ENCODE measurements around the gene RNF115. TPM values are rescaled to one million over a fixed set of nuclear protein-coding genes. Genes with fewer than 3 reads are reported as not detected.

RNF115 gene
- total and polyA plus RNA-seq, 4 donors = 3.2 to 10.0 (median 7.6) TPM

DNA sequence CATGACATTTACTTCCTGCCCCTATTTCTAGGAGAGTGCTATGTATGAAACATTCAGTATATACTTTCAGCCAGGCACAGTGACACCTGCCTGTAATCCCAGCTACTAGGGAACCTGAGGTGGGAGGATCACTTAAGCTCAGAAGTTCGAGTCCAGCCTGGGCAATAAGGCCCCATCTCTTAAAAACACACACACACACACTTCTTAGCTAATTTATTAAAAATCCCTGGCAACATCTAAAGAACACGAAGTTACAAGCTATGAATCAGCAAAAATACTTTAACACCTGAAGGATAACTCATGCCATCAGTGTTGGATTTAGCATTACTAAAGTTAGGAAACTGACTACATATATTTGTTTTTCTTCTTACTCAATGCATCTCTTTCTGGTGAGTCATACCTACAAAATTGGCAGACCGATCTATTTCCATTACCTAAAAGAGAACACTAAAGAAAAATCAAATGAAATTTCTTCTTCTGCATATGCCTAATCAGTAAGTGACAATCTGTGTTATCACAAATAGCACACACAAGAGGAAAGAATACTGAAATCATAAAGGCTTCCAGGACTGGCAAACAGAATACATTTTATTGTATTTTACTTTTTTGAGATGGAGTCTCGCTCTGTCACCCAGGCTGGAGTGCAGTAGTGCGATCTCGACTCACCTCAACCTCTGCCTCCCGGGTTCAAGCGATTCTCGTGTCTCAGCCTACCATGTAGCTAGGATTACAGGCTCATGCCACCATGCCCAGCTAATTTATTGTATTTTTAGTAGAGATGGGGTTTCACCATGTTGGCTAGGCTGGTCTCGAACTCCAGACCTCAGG lies 41.4 kb downstream of the RNF115 start:
- Histone ChIP-seq H3K36me3 (ENCODE audit: control insufficient read depth in 4 of 4, insufficient read depth in 3 of 4, low read depth in 1 of 4, low read length in 3 of 4) (peaks cover 0 to 2% (median 0%) of the 10 kb centered on the region in 4 donors), H3K4me1 (ENCODE audit: control insufficient read depth in 4 of 4, insufficient read depth in 4 of 4, low read length in 3 of 4) (peaks cover 0 to 8% (median 1%) of the 10 kb centered on the region in 4 donors), H3K27ac (ENCODE audit: low read depth in 1 of 2, low read length in 2 of 2) (peak overlapping the region; percentile 32 to 46), H3K9me3 (ENCODE audit: control insufficient read depth in 4 of 4, low read length in 3 of 4) (no peaks in the 10 kb centered on the region), H3K9ac (ENCODE audit: low read depth in 1 of 2, low read length in 2 of 2) (no peak overlapping the region), H3K27me3 (ENCODE audit: control insufficient read depth in 4 of 4, insufficient read depth in 4 of 4, low read length in 3 of 4) (no peaks in the 10 kb centered on the region), H3K4me3 (ENCODE audit: low read depth in 1 of 3, low read length in 3 of 3) (no peak overlapping the region)
- peak; percentile 16 for TF ChIP-seq HNF4G (IDR thresholded peaks at IDR 0.05)
- peak; percentile 15 for TF ChIP-seq YY1 (IDR thresholded peaks at IDR 0.05)
- TF ChIP-seq NR2F2 (IDR thresholded peaks at IDR 0.05) = no peak
- no peak for TF ChIP-seq FOXA2 (IDR thresholded peaks at IDR 0.05)
- peak in 1 of 2 donors; percentile 60 for TF ChIP-seq EGR1 (IDR thresholded peaks at IDR 0.05; ENCODE audit: low read depth in 2 of 2)
- TF ChIP-seq, protein P1, sequence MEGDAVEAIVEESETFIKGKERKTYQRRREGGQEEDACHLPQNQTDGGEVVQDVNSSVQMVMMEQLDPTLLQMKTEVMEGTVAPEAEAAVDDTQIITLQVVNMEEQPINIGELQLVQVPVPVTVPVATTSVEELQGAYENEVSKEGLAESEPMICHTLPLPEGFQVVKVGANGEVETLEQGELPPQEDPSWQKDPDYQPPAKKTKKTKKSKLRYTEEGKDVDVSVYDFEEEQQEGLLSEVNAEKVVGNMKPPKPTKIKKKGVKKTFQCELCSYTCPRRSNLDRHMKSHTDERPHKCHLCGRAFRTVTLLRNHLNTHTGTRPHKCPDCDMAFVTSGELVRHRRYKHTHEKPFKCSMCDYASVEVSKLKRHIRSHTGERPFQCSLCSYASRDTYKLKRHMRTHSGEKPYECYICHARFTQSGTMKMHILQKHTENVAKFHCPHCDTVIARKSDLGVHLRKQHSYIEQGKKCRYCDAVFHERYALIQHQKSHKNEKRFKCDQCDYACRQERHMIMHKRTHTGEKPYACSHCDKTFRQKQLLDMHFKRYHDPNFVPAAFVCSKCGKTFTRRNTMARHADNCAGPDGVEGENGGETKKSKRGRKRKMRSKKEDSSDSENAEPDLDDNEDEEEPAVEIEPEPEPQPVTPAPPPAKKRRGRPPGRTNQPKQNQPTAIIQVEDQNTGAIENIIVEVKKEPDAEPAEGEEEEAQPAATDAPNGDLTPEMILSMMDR (IDR thresholded peaks at IDR 0.05; ENCODE audit: low read depth, low read length, missing input control) = no peak
- TF ChIP-seq FOXA1 (IDR thresholded peaks at IDR 0.05) = no peak
- TF ChIP-seq, protein P2, sequence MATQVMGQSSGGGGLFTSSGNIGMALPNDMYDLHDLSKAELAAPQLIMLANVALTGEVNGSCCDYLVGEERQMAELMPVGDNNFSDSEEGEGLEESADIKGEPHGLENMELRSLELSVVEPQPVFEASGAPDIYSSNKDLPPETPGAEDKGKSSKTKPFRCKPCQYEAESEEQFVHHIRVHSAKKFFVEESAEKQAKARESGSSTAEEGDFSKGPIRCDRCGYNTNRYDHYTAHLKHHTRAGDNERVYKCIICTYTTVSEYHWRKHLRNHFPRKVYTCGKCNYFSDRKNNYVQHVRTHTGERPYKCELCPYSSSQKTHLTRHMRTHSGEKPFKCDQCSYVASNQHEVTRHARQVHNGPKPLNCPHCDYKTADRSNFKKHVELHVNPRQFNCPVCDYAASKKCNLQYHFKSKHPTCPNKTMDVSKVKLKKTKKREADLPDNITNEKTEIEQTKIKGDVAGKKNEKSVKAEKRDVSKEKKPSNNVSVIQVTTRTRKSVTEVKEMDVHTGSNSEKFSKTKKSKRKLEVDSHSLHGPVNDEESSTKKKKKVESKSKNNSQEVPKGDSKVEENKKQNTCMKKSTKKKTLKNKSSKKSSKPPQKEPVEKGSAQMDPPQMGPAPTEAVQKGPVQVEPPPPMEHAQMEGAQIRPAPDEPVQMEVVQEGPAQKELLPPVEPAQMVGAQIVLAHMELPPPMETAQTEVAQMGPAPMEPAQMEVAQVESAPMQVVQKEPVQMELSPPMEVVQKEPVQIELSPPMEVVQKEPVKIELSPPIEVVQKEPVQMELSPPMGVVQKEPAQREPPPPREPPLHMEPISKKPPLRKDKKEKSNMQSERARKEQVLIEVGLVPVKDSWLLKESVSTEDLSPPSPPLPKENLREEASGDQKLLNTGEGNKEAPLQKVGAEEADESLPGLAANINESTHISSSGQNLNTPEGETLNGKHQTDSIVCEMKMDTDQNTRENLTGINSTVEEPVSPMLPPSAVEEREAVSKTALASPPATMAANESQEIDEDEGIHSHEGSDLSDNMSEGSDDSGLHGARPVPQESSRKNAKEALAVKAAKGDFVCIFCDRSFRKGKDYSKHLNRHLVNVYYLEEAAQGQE (IDR thresholded peaks at IDR 0.05) = peak; percentile 38
- TF ChIP-seq JUND (IDR thresholded peaks at IDR 0.05) = peak; percentile 98 to 99
- TF ChIP-seq, protein P3, sequence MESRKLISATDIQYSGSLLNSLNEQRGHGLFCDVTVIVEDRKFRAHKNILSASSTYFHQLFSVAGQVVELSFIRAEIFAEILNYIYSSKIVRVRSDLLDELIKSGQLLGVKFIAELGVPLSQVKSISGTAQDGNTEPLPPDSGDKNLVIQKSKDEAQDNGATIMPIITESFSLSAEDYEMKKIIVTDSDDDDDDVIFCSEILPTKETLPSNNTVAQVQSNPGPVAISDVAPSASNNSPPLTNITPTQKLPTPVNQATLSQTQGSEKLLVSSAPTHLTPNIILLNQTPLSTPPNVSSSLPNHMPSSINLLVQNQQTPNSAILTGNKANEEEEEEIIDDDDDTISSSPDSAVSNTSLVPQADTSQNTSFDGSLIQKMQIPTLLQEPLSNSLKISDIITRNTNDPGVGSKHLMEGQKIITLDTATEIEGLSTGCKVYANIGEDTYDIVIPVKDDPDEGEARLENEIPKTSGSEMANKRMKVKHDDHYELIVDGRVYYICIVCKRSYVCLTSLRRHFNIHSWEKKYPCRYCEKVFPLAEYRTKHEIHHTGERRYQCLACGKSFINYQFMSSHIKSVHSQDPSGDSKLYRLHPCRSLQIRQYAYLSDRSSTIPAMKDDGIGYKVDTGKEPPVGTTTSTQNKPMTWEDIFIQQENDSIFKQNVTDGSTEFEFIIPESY (IDR thresholded peaks at IDR 0.05) = no peak
- TF ChIP-seq, protein P4, sequence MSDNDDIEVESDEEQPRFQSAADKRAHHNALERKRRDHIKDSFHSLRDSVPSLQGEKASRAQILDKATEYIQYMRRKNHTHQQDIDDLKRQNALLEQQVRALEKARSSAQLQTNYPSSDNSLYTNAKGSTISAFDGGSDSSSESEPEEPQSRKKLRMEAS (IDR thresholded peaks at IDR 0.05) = peak; percentile 37
- TF ChIP-seq RXRA (IDR thresholded peaks at IDR 0.05) = peak in 1 of 2 donors; percentile 58
- peak in 1 of 2 donors; percentile 34 for TF ChIP-seq RAD21 (IDR thresholded peaks at IDR 0.05)
- no peak for TF ChIP-seq GABPA (IDR thresholded peaks at IDR 0.05 in 1 of 2, conservative IDR thresholded peaks at IDR 0.05 in 1 of 2)
- peak; percentile 18 for TF ChIP-seq TAF1 (conservative IDR thresholded peaks at IDR 0.05)
- TF ChIP-seq, protein P5, sequence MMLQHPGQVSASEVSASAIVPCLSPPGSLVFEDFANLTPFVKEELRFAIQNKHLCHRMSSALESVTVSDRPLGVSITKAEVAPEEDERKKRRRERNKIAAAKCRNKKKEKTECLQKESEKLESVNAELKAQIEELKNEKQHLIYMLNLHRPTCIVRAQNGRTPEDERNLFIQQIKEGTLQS (IDR thresholded peaks at IDR 0.05) = peak; percentile 94
- peak; percentile 32 to 60 for TF ChIP-seq HNF4A (conservative IDR thresholded peaks at IDR 0.05)
- TF ChIP-seq SP1 (IDR thresholded peaks at IDR 0.05) = peak; percentile 45
- no peak for DNase-seq (ENCODE audit: low spot score)
- WGBS = 82% methylated on average over 10 of the region's 10 CpGs
